ENCODE results near the gene CHRNA4.

- TF ChIP-seq CTCF (optimal IDR thresholded peaks at IDR 0.05 in 1 of 3, IDR thresholded peaks at IDR 0.05 in 1 of 3, conservative IDR thresholded peaks at IDR 0.05 in 1 of 3; ENCODE audit: extremely low read depth in 1 of 3, insufficient read depth in 2 of 3, low read length in 3 of 3) = no peak
- no peak for TF ChIP-seq EZH2 (IDR thresholded peaks at IDR 0.05; ENCODE audit: low read length)
Measured at GRCh38 chr20:63384336-63384735, 23.2 kb upstream of the CHRNA4 start.
